OCI-LY1 (cell line): ENCODE measurements around the gene MEGF8.
A peak's percentile ranks its signal among the peaks of the same experiment; 100 is the strongest.

Source experiments
- H2AFZ ChIP-seq: fragments of 200-600 bp; sonication (generic), shearing (Covaris generic); 2 replicates; pipeline ENCODE4 v1.6.0; 2014; ENCODE audit warnings: antibody characterized with exemption, mild to moderate bottlenecking, low read length
- H3F3A ChIP-seq: fragments of 200-600 bp; sonication (generic), shearing (Covaris generic); 2 replicates; pipeline ENCODE4 v1.6.0; 2014; ENCODE audit warnings: mild to moderate bottlenecking, antibody characterized with exemption, low read length, moderate library complexity; ENCODE audit not compliant: insufficient read depth
- H3K27ac ChIP-seq: fragments of 200-600 bp; sonication (generic); 2 replicates; pipeline ENCODE4 v1.5.1; 2014; ENCODE audit warnings: low read length, mixed run types, mild to moderate bottlenecking, low read depth; ENCODE audit not compliant: poor library complexity, severe bottlenecking
- H3K27me3 ChIP-seq: fragments of 200-600 bp; sonication (generic); 2 replicates; pipeline ENCODE4 v1.6.0; 2014; ENCODE audit warnings: antibody characterized with exemption, mild to moderate bottlenecking, low read length, moderate library complexity; ENCODE audit not compliant: insufficient read depth
- H3K36me3 ChIP-seq: fragments of 200-600 bp; sonication (generic); 2 replicates; pipeline ENCODE4 v1.6.1; 2014; ENCODE audit warnings: mild to moderate bottlenecking, antibody characterized with exemption, low read length, moderate library complexity, mixed read lengths; ENCODE audit not compliant: insufficient read depth
- H3K4me1 ChIP-seq: fragments of 200-600 bp; sonication (generic); 2 replicates; pipeline ENCODE4 v1.5.1; 2014; ENCODE audit warnings: mild to moderate bottlenecking, low read length, moderate library complexity; ENCODE audit not compliant: insufficient read depth, severe bottlenecking
- H3K4me2 ChIP-seq: fragments of 200-600 bp; sonication (generic), shearing (Covaris generic); 2 replicates; pipeline ENCODE4 v1.6.1; 2014; ENCODE audit warnings: low read length
- H3K4me3 ChIP-seq: fragments of 200-600 bp; sonication (generic); 2 replicates; pipeline ENCODE4 v1.5.1; 2014; ENCODE audit warnings: low read length, low read depth, mild to moderate bottlenecking, mixed read lengths; ENCODE audit not compliant: poor library complexity, severe bottlenecking
- H3K79me2 ChIP-seq: fragments of 200-600 bp; shearing (Covaris generic); 2 replicates; pipeline ENCODE4 v1.6.1; 2016; ENCODE audit warnings: mixed run types, low read length, mixed read lengths; ENCODE audit not compliant: insufficient read depth
- H3K9ac ChIP-seq: fragments of 200-600 bp; sonication (generic), shearing (Covaris generic); 2 replicates; pipeline ENCODE4 v1.6.1; 2014; ENCODE audit warnings: mild to moderate bottlenecking, low read length, mixed read lengths
- H3K9me2 ChIP-seq: fragments of 200-600 bp; sonication (generic), shearing (Covaris generic); 2 replicates; pipeline ENCODE4 v1.6.1; 2014; ENCODE audit warnings: low read depth, mild to moderate bottlenecking, low read length, mixed read lengths
- H3K9me3 ChIP-seq: fragments of 200-600 bp; shearing (Covaris generic); 2 replicates; pipeline ENCODE4 v1.6.1; 2014; ENCODE audit warnings: low read length, mixed read lengths
- H4K20me1 ChIP-seq: fragments of 200-600 bp; sonication (generic), shearing (Covaris generic); 2 replicates; pipeline ENCODE4 v1.6.0; 2016; ENCODE audit warnings: mild to moderate bottlenecking, low read length; ENCODE audit not compliant: insufficient read depth
- CTCF ChIP-seq: fragments of 200-600 bp; sonication (generic), shearing (Covaris generic); IDR thresholded peaks from 2 replicates; pipeline ENCODE4 v1.5.1; 2017; ENCODE audit warnings: mild to moderate bottlenecking, antibody characterized with exemption, low read length, moderate library complexity, mixed read lengths
- EZH2 ChIP-seq: fragments of 200-600 bp; sonication (generic), shearing (Covaris generic); IDR thresholded peaks from 2 replicates; pipeline ENCODE4 v1.8.0; 2017; ENCODE audit warnings: borderline replicate concordance, mixed run types, mild to moderate bottlenecking, antibody characterized with exemption, low read length, moderate library complexity, mixed read lengths

The MEGF8 gene

DNA sequence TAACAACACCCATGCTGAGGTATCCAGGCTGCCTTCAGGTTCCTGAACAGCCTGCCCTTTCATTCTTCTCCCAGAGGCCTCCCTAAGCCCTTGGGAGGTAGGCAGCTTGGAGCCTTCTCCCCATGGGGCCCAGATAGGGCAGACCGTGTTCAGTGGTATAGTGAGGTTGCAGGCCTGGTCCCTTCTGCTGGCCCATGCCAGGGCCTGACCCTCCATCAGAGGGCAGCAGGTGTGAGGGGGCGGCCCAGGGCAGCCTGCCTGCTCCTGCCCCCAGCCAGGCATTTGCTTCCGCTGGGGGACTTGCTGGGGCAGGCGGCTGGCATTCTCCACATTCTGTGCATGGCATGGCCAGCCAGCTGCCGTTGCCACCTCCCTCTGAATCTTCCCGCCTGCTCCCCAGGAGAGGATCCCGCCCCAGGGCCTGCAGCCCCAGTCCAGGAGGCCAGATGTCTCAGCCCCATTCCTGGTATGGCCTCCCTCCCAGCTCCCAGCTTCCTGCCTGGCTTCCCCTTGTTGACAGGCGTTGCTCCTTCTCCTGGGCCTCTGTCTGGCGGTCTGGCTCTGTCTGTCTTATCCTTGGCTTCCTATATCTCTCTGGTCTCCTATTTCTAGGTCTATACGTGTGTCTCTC lies 47.5 kb upstream of the MEGF8 start:
- no peaks in the 10 kb centered on the region for H3K9me2 ChIP-seq
- no peaks in the 10 kb centered on the region for H3K27me3 ChIP-seq
- H3K4me1 ChIP-seq: peaks cover 33% of the 10 kb centered on the region
- H4K20me1 ChIP-seq: no peaks in the 10 kb centered on the region
- no peaks in the 10 kb centered on the region for H3K79me2 ChIP-seq
- TF ChIP-seq CTCF (no peak), EZH2 (no peak)
- no peak overlapping the region for H2AFZ ChIP-seq
- H3K36me3 ChIP-seq: peaks cover 4% of the 10 kb centered on the region; the same call in 1 of the 2 replicates
- H3K4me3 ChIP-seq: no peak overlapping the region
- H3F3A ChIP-seq: peaks cover 8% of the 10 kb centered on the region; the same call in 1 of the 2 replicates
- no peaks in the 10 kb centered on the region for H3K9me3 ChIP-seq
- H3K9ac ChIP-seq: no peak overlapping the region; the same call in 1 of the 2 replicates
- H3K4me2 ChIP-seq: no peak overlapping the region
- no peak overlapping the region for H3K27ac ChIP-seq

DNA sequence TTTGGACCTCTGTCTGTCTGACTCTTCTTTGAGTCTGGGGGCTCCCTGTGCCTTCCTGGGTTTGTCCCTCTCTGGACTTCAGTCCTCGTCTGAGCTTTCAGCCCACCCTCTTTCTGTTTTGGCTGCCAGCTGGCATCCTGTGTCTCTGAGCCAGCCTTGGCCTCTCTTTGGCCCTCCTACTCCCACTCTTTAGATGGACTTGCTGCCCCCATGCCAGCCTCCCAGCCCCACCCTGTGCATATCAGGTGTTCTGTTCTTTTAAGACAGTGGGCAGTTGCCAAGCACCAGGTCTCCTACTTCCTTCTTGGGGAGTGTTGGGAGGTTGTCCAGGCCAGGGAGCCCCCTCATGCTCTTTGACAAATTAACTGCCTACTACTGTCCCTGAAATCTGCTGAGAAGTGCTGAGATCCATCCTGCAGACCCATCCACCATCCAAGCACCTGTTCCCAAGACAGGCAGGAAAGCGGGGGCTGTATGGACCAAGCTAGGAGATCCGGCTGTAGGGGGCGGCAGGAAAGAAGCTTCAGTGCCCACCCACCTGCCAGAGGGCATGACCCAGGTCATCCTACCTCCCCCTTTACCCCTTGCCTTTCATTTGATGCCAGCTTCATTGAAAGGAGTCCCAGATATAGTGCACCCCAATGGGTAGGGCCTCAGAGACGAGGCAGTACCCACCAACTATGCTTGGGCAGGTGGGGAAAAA lies 46.8 kb upstream of the MEGF8 start:
- Histone ChIP-seq H3K9me2 (no peaks in the 10 kb centered on the region), H3K27me3 (no peaks in the 10 kb centered on the region), H3K9ac (no peak overlapping the region; the same call in 1 of the 2 replicates), H3K9me3 (no peaks in the 10 kb centered on the region), H3K4me2 (peak overlapping the region; percentile 71; the same call in 1 of the 2 replicates), H3K79me2 (no peaks in the 10 kb centered on the region), H3F3A (peaks cover 12% of the 10 kb centered on the region; the same call in 1 of the 2 replicates), H3K4me1 (peaks cover 39% of the 10 kb centered on the region), H2AFZ (no peak overlapping the region), H4K20me1 (no peaks in the 10 kb centered on the region), H3K4me3 (no peak overlapping the region), H3K36me3 (peaks cover 4% of the 10 kb centered on the region; the same call in 1 of the 2 replicates), H3K27ac (no peak overlapping the region)
- TF ChIP-seq EZH2 (no peak), CTCF (no peak)

DNA sequence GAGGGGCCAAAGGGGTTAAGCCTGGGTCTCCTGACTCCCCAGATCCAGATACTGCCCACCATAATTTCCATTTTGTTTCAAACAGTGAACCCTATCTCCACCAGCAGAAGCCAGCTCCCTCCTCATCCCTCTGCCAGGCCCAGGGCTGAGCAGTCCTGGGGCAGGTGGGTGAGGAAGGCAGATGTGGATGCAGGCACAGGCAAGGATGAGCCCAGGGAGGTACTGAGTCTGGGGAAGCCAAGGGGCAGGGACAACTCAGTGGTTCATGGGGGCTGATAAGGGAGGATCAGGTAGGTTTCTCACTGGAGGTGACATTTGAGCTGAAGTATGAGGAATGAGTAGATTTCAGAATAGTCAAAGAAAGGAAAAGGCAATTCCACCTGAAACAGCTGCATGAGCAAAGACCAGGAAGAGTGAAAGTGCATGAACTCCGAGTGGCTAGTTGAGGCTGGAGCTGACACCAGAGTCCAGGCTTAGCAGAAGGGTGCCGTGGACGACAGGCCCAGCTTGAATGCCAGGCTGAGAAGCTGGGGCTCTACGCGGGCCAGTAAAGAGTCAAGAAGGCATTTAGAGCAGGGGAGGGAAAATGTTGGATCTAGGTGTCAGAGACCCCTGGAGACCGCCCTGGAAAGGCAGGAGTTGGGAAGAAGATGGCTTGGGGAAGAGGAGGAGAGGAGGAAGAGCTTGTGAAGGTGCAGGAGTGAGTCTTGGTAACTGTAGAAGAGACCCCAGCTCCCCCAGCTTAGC lies 46.1 kb upstream of the MEGF8 start:
- Histone ChIP-seq H2AFZ (no peak overlapping the region), H3F3A (peaks cover 12% of the 10 kb centered on the region; the same call in 1 of the 2 replicates)

More for the DNA sequence above, 46.1 kb upstream of the MEGF8 start:
- peak overlapping the region; percentile 92 for H3K27ac ChIP-seq
- H3K9ac ChIP-seq: peak overlapping the region; percentile 88
- TF ChIP-seq CTCF (no peak), EZH2 (no peak)
- peak overlapping the region; percentile 71 for H3K4me2 ChIP-seq
- no peaks in the 10 kb centered on the region for H4K20me1 ChIP-seq
- no peaks in the 10 kb centered on the region for H3K79me2 ChIP-seq
- no peaks in the 10 kb centered on the region for H3K9me3 ChIP-seq
- no peaks in the 10 kb centered on the region for H3K9me2 ChIP-seq
- peaks cover 3% of the 10 kb centered on the region; the same call in 1 of the 2 replicates for H3K36me3 ChIP-seq
- H3K4me3 ChIP-seq: peak overlapping the region; percentile 73
- H3K27me3 ChIP-seq: no peaks in the 10 kb centered on the region
- H3K4me1 ChIP-seq: peaks cover 39% of the 10 kb centered on the region
